ENCODE results near the gene CYBB.
A peak's percentile ranks its signal among the peaks of the same experiment; 100 is the strongest.

The CYBB gene

DNA sequence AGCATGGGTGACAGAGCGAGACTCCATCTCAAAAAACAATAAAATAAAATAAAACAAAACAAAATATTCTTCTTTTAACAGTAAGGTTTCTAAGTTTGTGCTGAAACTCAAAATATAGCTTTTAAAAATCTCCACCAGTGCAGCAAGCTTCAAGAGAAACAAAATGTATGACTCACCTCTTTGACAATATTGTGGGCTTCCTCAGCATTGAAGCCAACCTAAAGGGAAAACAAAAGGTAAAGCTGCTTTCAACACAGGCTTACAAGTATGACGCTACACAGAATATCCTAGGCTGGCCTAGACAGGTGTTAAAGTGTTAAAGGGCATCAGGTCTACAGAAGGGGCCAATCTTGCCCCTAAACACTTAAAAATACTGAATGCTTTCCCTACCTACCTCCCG, 66.3 kb downstream of the CYBB start:
- DNase-seq = no peak

DNA sequence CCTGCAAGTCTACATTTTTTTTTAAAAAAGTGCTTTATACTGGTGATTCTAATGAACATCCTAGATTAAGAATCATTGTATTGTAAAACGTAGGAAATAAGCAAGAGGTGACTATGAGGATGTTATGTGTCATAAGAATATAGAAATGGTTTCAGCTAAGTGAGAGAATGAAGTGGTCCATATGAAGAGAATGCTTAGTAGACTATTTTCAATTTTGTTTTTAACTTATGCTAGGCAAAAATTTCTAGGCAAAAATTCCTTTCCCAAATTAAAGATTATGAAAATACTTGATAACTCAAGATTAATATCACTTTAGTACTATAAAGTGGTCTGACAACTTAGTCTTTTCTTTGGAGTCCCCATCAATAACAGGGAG, 66.7 kb downstream of the CYBB start:
- no peak for DNase-seq

DNA sequence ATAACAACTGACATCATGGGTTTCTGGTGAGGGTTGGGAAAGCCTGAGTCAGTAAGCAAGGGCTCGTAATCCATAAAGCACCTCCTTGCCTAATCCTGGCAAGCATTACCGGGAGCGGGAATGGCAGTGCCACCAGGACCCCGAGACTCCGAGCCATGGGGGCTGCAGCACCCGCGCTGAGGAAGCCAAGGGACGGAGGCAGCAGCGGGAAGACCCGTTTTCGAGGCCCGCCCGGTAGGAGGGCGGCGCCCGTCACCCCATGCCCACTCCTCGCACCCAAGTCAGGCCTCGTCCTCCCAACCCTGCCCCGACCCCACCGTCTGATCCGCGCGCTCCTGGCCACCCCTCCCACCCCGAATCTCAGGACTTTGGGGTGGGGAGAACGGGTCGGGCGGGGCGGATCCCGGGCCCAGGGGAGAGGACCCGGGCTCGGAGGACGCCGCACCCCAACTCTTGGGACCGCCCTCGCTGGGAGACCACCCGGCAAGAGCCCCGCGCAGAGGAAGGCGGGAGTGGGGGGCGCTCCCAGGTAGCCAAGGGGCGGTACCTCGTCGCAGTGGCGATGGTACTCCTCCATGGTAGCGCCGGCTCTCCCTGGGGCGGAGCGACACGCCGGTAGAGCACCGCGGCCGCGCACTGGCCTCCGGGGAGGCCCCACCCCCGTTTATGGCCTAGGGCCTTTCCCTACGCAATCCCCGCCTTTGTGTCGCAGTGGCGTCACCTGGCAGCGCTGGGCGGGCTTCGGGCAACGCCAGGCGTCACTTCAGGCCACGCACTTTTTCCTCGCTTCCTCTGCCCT, 67.3 kb downstream of the CYBB start, which contains the start of gene DYNLT3:
DYNLT3 (minus strand) TSS at position 638 of the 799 bp plus-strand sequence; CDS start at position 577, 61 bp downstream.
- DNase-seq = peak; percentile 85

DNA sequence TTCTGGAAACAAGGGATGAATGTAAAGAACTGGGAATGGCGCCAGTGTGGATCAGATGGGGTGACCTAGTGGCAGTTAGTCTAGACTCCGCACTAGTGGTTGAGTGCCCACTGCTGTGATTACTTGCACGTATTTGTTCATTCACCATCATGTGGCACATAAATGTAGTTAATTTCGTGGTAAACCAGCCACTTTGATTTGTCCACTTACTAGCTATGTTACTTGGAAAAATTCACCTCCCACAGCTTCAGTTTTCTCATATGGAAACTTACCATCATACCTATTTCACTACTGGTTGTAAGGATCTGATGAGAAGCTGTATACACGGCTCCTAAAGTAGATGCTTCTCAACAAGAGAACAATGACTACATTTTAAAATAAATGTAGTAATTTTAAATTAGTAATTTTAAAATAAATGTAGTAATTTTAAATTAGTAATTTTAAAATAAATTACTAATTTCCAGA, 67.9 kb downstream of the CYBB start:
- no peak for DNase-seq

DNA sequence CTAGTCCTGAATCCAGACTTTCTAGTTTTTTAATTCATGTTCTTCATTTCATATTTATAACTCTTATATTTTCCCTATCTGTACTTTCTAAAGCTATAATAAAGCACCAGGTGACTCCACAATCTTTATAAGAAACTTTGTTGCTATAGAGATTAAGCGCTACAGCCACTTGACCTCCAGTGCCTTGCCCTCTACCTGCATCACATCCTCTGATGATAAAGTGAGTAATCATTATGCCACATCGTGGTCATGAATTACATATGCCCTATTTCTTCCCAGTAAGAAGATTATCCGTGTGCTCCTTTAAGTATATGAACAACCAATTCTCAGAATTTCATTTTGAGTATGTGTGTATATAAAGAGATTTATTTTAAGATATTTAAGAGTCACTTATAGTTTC, 74.3 kb downstream of the CYBB start:
- no peak for DNase-seq

DNA sequence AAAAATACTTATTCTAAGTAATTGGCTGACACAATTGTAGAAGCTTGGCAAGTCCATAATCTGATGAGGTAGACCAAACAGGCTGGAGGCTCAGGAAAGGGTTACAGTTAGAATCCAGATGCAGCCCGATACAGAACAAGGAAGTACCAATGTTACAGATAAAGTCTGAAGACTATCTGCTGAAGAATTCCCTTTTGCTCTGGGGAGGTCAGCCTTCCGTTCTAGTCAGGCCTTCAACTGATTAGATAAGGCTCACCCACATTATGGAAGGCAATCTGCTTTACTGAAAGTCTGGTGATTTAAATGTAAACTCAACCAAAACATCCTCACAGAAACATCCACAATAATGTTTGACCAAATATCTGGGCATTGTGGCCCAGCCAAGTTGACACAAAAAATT, 74.9 kb downstream of the CYBB start:
- no peak for DNase-seq

DNA sequence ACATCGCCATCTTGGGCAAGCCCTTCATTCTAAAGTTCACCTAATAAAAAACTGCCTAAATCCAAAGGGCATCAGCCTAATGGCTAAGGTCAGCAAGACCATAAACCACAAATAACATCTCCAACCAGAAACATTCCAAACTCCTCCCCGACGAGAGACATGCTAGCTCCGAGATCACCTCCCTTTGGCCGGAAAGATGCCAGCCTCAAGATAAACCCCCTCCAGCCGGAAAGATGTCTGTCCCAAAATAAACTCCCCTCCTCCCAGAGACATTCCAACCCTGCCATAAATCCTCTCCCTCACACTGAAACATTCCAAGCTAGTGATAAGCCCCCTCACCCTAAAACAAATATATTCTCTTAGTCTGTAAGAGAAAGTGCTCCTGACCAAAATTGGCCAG, 80.9 kb downstream of the CYBB start:
- no peak for DNase-seq

DNA sequence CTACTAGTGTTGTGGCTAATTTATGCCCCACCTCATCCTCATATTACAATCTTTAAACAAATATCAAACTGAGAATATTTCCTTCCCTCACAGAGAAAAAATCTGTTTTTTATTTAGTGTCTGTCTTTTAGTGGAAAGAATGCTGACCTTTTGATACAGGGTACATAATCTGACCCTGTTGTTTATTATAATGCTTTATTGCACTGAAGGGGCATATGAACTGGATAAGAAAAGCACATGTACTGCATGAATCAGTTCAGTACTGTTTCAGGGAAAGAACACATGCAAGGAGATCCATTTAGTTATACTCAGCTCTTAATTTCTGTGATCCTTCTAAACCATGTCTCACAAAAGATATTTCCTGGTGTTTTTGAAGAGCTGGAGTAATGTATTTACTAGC, 83.0 kb downstream of the CYBB start:
- no peak for DNase-seq

Measured in NCI-H526 treated with DMSO at 0.1 percent for 48 hours (cell line).